Measurements from ENCODE around the gene MRPS18B. TPM values are rescaled to one million over a fixed set of nuclear protein-coding genes. Genes with fewer than 3 reads are reported as not detected.

MRPS18B gene
- total and polyA plus RNA-seq, 10 donors, result 41.2 to 74.0 (median 51.8) TPM

DNA sequence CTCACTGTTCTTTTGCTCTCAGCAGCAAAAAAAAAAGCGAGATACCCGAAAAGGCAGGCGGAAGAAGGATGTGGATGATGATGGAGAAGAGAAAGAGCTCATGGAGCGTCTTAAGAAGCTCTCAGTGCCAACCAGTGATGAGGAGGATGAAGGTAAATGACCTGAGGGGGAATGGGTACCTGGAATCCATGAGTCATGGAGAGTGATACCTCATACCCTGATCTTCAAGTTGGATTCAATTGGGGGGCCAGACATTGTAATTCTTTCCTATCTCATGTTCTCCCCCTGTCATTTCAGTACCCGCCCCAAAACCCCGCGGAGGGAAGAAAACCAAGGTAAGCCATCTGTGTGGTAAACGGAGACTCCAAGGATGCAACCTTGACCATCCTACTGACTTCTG, 39.6 kb upstream of the MRPS18B start:
- TF ChIP-seq CTCF (IDR thresholded peaks at IDR 0.05 in 8 of 11, conservative IDR thresholded peaks at IDR 0.05 in 3 of 11) (no peak), POLR2A (IDR thresholded peaks at IDR 0.05) (no peak), POLR2AphosphoS5 (IDR thresholded peaks at IDR 0.05) (no peak)
- peaks cover 8 to 91% (median 65%) of the 10 kb centered on the region in 6 donors for H3K36me3 ChIP-seq
- no peak for DNase-seq

GRCh38 chr6:30583921-30584320, 33.7 kb upstream of the MRPS18B start:
- TF ChIP-seq POLR2AphosphoS5 (IDR thresholded peaks at IDR 0.05) (no peak), CTCF (IDR thresholded peaks at IDR 0.05 in 8 of 11, conservative IDR thresholded peaks at IDR 0.05 in 3 of 11) (no peak), POLR2A (IDR thresholded peaks at IDR 0.05) (no peak)
- WGBS, 5 donors, result 90 to 97% (median 96%) methylated on average over 5 of the region's 5 CpGs

More for the DNA sequence above, 39.6 kb upstream of the MRPS18B start:
- intact Hi-C loops (cut with DNase I; ENCODE audit: low total_unique reads), result no loop called here
- Histone ChIP-seq H3K27ac (no peak overlapping the region), H3K9me3 (no peaks in the 10 kb centered on the region), H3K4me3 (no peak overlapping the region), H3K4me1 (peaks cover 12 to 36% (median 24%) of the 10 kb centered on the region in 6 donors), H3K27me3 (replicated peaks in 1 of 7) (no peaks in the 10 kb centered on the region)
- 94 to 99% (median 96%) methylated on average over 8 of the region's 8 CpGs for WGBS, 5 donors

DNA sequence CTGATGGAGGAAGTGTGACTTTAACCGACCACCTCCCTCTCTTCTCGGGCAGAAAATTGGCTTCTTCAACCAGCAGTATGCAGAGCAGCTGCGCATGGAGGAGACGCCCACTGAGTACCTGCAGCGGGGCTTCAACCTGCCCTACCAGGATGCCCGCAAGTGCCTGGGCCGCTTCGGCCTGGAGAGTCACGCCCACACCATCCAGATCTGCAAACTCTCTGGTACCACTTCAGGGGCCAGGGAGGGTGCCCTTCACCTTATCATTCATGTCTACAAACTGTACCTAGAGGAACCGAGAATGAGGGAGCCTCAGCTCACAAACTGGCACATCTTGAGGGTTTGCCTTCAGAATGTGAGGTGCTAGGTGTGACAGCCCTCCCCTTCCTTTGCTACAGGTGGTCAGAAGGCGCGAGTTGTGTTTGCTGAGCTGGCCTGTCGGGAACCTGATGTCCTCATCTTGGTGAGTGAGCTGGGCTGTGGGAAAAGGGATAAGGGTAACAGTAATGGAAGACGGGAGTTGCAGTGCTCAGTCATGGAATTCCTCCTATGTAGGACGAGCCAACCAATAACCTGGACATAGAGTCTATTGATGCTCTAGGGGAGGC, 27.8 kb upstream of the MRPS18B start:
- no peaks in the 10 kb centered on the region for H3K27me3 ChIP-seq (replicated peaks in 1 of 7)
- 88 to 94% (median 93%) methylated on average over 14 to 15 of the region's 15 CpGs for WGBS, 5 donors
- no peak for TF ChIP-seq POLR2AphosphoS5 (IDR thresholded peaks at IDR 0.05)
- no peak for TF ChIP-seq POLR2A (IDR thresholded peaks at IDR 0.05)
- no peak for TF ChIP-seq CTCF (IDR thresholded peaks at IDR 0.05 in 8 of 11, conservative IDR thresholded peaks at IDR 0.05 in 3 of 11)
- H3K9me3 ChIP-seq, result no peaks in the 10 kb centered on the region
- H3K4me1 ChIP-seq, result peaks cover 0 to 7% (median 0%) of the 10 kb centered on the region in 6 donors
- intact Hi-C loops (cut with DNase I; ENCODE audit: low total_unique reads), result loop anchor here (5.0 kb wide), 1 partner anchor 43 kb away; no protein-coding TSS in a partner anchor
- H3K27ac ChIP-seq, result peak overlapping the region in 1 of 8 donors; percentile 29
- H3K4me3 ChIP-seq, result no peak overlapping the region
- peaks cover 0 to 100% (median 84%) of the 10 kb centered on the region in 6 donors for H3K36me3 ChIP-seq
- no peak for DNase-seq

More at GRCh38 chr6:30583921-30584320, 33.7 kb upstream of the MRPS18B start:
- Histone ChIP-seq H3K27ac (no peak overlapping the region), H3K4me1 (no peaks in the 10 kb centered on the region), H3K27me3 (replicated peaks in 1 of 7) (no peaks in the 10 kb centered on the region), H3K9me3 (no peaks in the 10 kb centered on the region), H3K4me3 (no peak overlapping the region), H3K36me3 (peaks cover 6 to 100% (median 98%) of the 10 kb centered on the region in 6 donors)
- no peak for DNase-seq
- intact Hi-C loops (cut with DNase I; ENCODE audit: low total_unique reads), result no loop called here

- TF ChIP-seq POLR2A (IDR thresholded peaks at IDR 0.05) (no peak), POLR2AphosphoS5 (IDR thresholded peaks at IDR 0.05) (no peak), CTCF (IDR thresholded peaks at IDR 0.05 in 8 of 11, conservative IDR thresholded peaks at IDR 0.05 in 3 of 11) (no peak)
- 82 to 91% (median 87%) methylated on average over 8 of the region's 8 CpGs for WGBS, 5 donors
- H3K4me3 ChIP-seq, result no peak overlapping the region
- H3K9me3 ChIP-seq, result no peaks in the 10 kb centered on the region
- peak overlapping the region in 1 of 8 donors; percentile 29 for H3K27ac ChIP-seq
- H3K27me3 ChIP-seq (replicated peaks in 1 of 7), result no peaks in the 10 kb centered on the region
- DNase-seq, result no peak
- intact Hi-C loops (cut with DNase I; ENCODE audit: low total_unique reads), result no loop called here
- H3K4me1 ChIP-seq, result peaks cover 0 to 7% (median 0%) of the 10 kb centered on the region in 6 donors
- H3K36me3 ChIP-seq, result peaks cover 0 to 100% (median 80%) of the 10 kb centered on the region in 6 donors
Observed at GRCh38 chr6:30590509-30590908, 27.1 kb upstream of the MRPS18B start.

Data from spleen (tissue), 11 donors.